Fibroblast of skin of right biceps (primary cell): ENCODE measurements around the gene SLC7A9.
"Not testable (repeated sequence)": the region's sequence is repeated elsewhere in the genome, so short reads cannot be mapped to it uniquely, and the experiment has no call there.

Experiments
- DNase-seq: peaks from one replicate; pipeline ENCODE4 v3.0.0-alpha.2; 2013

Gene SLC7A9

GRCh38 chr19:32881766-32882165, 12.2 kb upstream of the SLC7A9 start:
- DNase-seq: no peak

- no peak for DNase-seq
Measured at GRCh38 chr19:32880622-32881021, 11.1 kb upstream of the SLC7A9 start.

- no peak for DNase-seq
Measured at GRCh38 chr19:32879741-32880140, 10.2 kb upstream of the SLC7A9 start.

GRCh38 chr19:32878988-32879387, 9.4 kb upstream of the SLC7A9 start:
- DNase-seq: no peak

- DNase-seq: no peak
Measured at GRCh38 chr19:32877977-32878745, 8.6 kb upstream of the SLC7A9 start.

- DNase-seq: no peak
Measured at GRCh38 chr19:32877323-32877912, 7.9 kb upstream of the SLC7A9 start.

GRCh38 chr19:32876919-32877285, 7.3 kb upstream of the SLC7A9 start:
- peak; percentile 50 for DNase-seq

GRCh38 chr19:32876236-32876918, 6.8 kb upstream of the SLC7A9 start:
- DNase-seq: no peak

- no peak for DNase-seq
Measured at GRCh38 chr19:32875428-32875827, 5.9 kb upstream of the SLC7A9 start.

- no peak for DNase-seq
Measured at GRCh38 chr19:32874605-32875004, 5.0 kb upstream of the SLC7A9 start.

GRCh38 chr19:32873247-32873959, 3.8 kb upstream of the SLC7A9 start:
- no peak for DNase-seq

- DNase-seq: no peak
Measured at GRCh38 chr19:32872391-32872790, 2.8 kb upstream of the SLC7A9 start.

- no peak for DNase-seq
Measured at GRCh38 chr19:32870981-32871451, 1.4 kb upstream of the SLC7A9 start.

- DNase-seq: no peak
Measured at GRCh38 chr19:32869966-32870573, 503 bp upstream of the SLC7A9 start.

- no peak for DNase-seq
Measured at GRCh38 chr19:32868206-32868950, 1.2 kb downstream of the SLC7A9 start.

GRCh38 chr19:32867436-32867835, 2.1 kb downstream of the SLC7A9 start:
- DNase-seq: not testable (repeated sequence)

- no peak for DNase-seq
Measured at GRCh38 chr19:32866564-32867265, 2.9 kb downstream of the SLC7A9 start.

- no peak for DNase-seq
Measured at GRCh38 chr19:32866061-32866460, 3.5 kb downstream of the SLC7A9 start.

GRCh38 chr19:32865326-32865725, 4.2 kb downstream of the SLC7A9 start:
- DNase-seq: no peak

- no peak for DNase-seq
Measured at GRCh38 chr19:32864318-32865007, 5.1 kb downstream of the SLC7A9 start.

GRCh38 chr19:32863841-32864240, 5.7 kb downstream of the SLC7A9 start:
- no peak for DNase-seq
